K562 (cell line): ENCODE data around the gene TLCD1. TPM values are rescaled to one million over a fixed set of nuclear protein-coding genes. Genes with fewer than 3 reads are reported as not detected.
A peak's percentile ranks its signal among the peaks of the same experiment; 100 is the strongest.

Experiments
- ATF7 ChIP-seq: fragments of 450-650 bp; IDR thresholded peaks from 2 replicates; pipeline ENCODE4 v1.7.1; 2014; ENCODE audit warnings: mild to moderate bottlenecking, moderate library complexity
- BDP1 ChIP-seq: IDR thresholded peaks from 3 replicates; pipeline ENCODE4 v1.6.1; 2011; ENCODE audit not compliant: insufficient read length, insufficient read depth
- BHLHE40 ChIP-seq: IDR thresholded peaks from 2 replicates; pipeline ENCODE4 v1.6.1; 2011; ENCODE audit warnings: low read length, improper control_type of control experiment
- CAMTA2 ChIP-seq: fragments of 250-450 bp; sonication (Bioruptor Pico); conservative IDR thresholded peaks from 2 replicates; pipeline ENCODE4 v1.5.1; 2022
- EP400 ChIP-seq: fragments of 450-650 bp; IDR thresholded peaks from 2 replicates; pipeline ENCODE4 v1.6.1; 2017; ENCODE audit warnings: antibody characterized with exemption, mild to moderate bottlenecking, moderate library complexity
- FOXP1 ChIP-seq: sonication (generic); formaldehyde crosslinking; IDR thresholded peaks from 2 replicates; pipeline ENCODE4 v1.8.0; 2022; ENCODE audit warnings: mild to moderate bottlenecking, missing genetic modification reagents
- JUN ChIP-seq, 2 experiments: sonication (generic) in 1 of 2; formaldehyde crosslinking in 1 of 2; IDR thresholded peaks; 2 replicates each; pipeline versions ENCODE4 v1.6.1 to v1.8.0; 2012 to 2022; ENCODE audit warnings: borderline replicate concordance in 2 of 2, mild to moderate bottlenecking in 2 of 2, improper control_type of control experiment in 1 of 2, low read depth in 1 of 2, low read length in 1 of 2, missing genetic modification reagents in 1 of 2
- MYC ChIP-seq, 2 experiments: fragments of 250-450 bp in 1 of 2; sonication (Bioruptor Pico) in 1 of 2; IDR thresholded peaks; 2 replicates each; pipeline versions ENCODE4 v1.5.1 to v1.6.1; 2012 to 2021; ENCODE audit warnings: low read depth in 2 of 2, borderline replicate concordance in 1 of 2, improper control_type of control experiment in 1 of 2, low read length in 1 of 2, mild to moderate bottlenecking in 1 of 2, moderate library complexity in 1 of 2
- NR2F6 ChIP-seq: fragments of 450-650 bp; formaldehyde crosslinking; IDR thresholded peaks from 2 replicates; pipeline ENCODE4 v1.4.0; 2020; ENCODE audit warnings: mild to moderate bottlenecking
- NR3C1 ChIP-seq: sonication (generic); formaldehyde crosslinking; IDR thresholded peaks from 2 replicates; pipeline ENCODE4 v1.8.1; 2022; ENCODE audit warnings: missing genetic modification reagents
- PHB ChIP-seq: fragments of 250-450 bp; sonication (Bioruptor Pico); IDR thresholded peaks from 2 replicates; pipeline ENCODE4 v1.5.0; 2021
- POLR2A ChIP-seq: fragments of 450-650 bp; conservative IDR thresholded peaks from 2 replicates; pipeline ENCODE4 v1.6.1; 2016
- SIX5 ChIP-seq, 2 experiments: IDR thresholded peaks; 2 replicates each; pipeline ENCODE4 v1.6.1; 2011; ENCODE audit warnings: low read length in 2 of 2, borderline replicate concordance in 1 of 2, low read depth in 1 of 2, mild to moderate bottlenecking in 1 of 2, moderate library complexity in 1 of 2; ENCODE audit not compliant: insufficient read depth in 1 of 2
- ZNF354B ChIP-seq: fragments of 250-450 bp; sonication (Bioruptor Pico); IDR thresholded peaks from 2 replicates; pipeline ENCODE4 v1.4.0; 2020
- ZNF444 ChIP-seq: fragments of 250-450 bp; sonication (Bioruptor Pico); IDR thresholded peaks from 2 replicates; pipeline ENCODE4 v1.4.0; 2020; ENCODE audit warnings: mild to moderate bottlenecking, moderate library complexity
- ZNF76 ChIP-seq: fragments of 250-450 bp; sonication (Bioruptor Pico); IDR thresholded peaks from 2 replicates; pipeline ENCODE4 v1.4.0; 2020; ENCODE audit warnings: mild to moderate bottlenecking, moderate library complexity, borderline replicate concordance
- ZNF77 ChIP-seq: fragments of 250-450 bp; sonication (Bioruptor Pico); IDR thresholded peaks from 2 replicates; pipeline ENCODE4 v1.5.0; 2020
- ZSCAN29 ChIP-seq: fragments of 450-650 bp; IDR thresholded peaks from 2 replicates; pipeline ENCODE4 v1.6.1; 2017
- polyA plus RNA-seq, 8 experiments: library from polyadenylated mRNA; depleted of rRNA in 4 of 8; stranded (reverse) in 5 of 8; unstranded in 3 of 8; fragments of >200 nt; fragmentation: Nextera tagmentation in 2 of 8; fragmentation: Illumina TruSeq in 1 of 8; extraction: Ambion mirVana in 2 of 8; extraction: Trizol in 1 of 8; gene quantifications; 2 replicates each; pipeline versions ENCODE4 v1.2.1 to v1.2.3, GENCODE V29; 2011 to 2014; ENCODE audit warnings: inconsistent platforms in 1 of 8, missing spikeins in 1 of 8
- total RNA-seq, 7 experiments: library from RNA; depleted of rRNA in 6 of 7; stranded (reverse); fragments of >200 nt in 6 of 7; fragmentation: Illumina TruSeq in 2 of 7; extraction: Trizol in 2 of 7; gene quantifications; 2 replicates each; pipeline versions ENCODE4 v1.2.1 to v1.2.3, GENCODE V29; 2011 to 2021; ENCODE audit warnings: low replicate concordance in 1 of 7
- TF ChIP-seq, protein P1 (sequence below): IDR thresholded peaks from 3 replicates; pipeline ENCODE4 v1.6.1; 2011; ENCODE audit warnings: borderline replicate concordance, mild to moderate bottlenecking, moderate library complexity; ENCODE audit not compliant: insufficient read length; ENCODE audit errors: extremely low read depth
- TF ChIP-seq, protein P2 (sequence below): fragments of 450-650 bp; formaldehyde crosslinking; IDR thresholded peaks from 2 replicates; pipeline ENCODE4 v1.4.0; 2020; ENCODE audit warnings: mild to moderate bottlenecking, mixed read lengths
- TF ChIP-seq, protein P3 (sequence below): sonication (generic); formaldehyde crosslinking; IDR thresholded peaks from 2 replicates; pipeline ENCODE4 v1.8.0; 2022; ENCODE audit warnings: missing genetic modification reagents, mild to moderate bottlenecking, moderate library complexity, borderline replicate concordance
- TF ChIP-seq, protein P4 (sequence below): sonication (generic); formaldehyde crosslinking; IDR thresholded peaks from 2 replicates; pipeline ENCODE4 v1.5.0; 2020; ENCODE audit warnings: missing genetic modification reagents

Gene TLCD1
- total and polyA plus RNA-seq, 9 of the 15 experiments (the other 6 are each of a cell fraction or from before 2014, with no cell fraction given), result 6.8 to 37.7 (median 21.7) TPM

DNA sequence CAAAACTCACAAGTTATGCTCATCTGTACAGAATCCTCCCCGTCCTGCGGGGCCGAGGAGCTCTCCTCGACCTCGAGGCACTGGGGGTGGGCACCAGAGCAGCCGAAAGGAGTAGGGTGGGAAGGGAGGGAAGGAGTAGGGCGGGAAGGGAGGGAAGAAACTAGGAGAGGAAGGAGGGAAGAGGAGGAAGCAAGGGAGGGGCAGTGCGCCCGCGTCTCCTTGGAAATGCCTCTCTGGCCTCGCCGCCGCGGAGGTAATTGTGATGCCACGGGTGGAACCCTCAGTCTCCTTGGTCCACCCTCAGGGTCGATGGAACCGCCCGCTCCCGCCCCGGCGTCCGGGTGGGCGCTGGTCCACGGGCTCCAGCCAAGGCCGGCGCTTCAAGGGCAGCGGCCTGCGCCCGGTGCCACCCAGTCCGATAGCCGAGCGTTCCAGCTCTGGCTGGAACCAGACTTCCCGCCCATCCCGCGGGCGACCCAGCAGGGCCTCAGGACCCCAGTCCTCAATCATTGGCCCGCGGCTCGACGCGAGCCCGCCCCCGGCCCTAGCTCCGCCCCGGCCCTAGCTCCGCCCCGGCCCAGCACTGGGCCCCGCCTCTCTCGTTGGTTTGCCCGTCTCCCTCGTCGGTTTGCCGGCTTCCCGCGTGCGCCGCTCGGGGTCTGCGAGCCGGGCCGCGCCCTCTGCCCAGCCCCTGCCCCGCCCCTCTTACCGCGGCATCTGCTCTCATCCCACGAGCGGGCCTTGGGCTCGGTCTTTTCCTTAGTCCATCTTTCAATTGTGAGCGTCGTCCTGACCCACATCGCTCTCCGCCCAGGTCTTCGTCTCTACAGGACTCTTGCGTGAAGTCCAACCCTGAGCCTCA, 14.9 kb downstream of the TLCD1 start (continued):
- TF ChIP-seq POLR2A (peak; percentile 92), ZNF444 (no peak), ZNF77 (CRISPR knock-in tag) (no peak), CAMTA2 (no peak), BHLHE40 (peak; percentile 49; the same call in 1 of the 2 replicates), BDP1 (no peak), ZSCAN29 (no peak), JUN (IDR thresholded peaks at IDR 0.05; ENCODE audit: borderline replicate concordance, low read depth, low read length) (no peak), JUN (CRISPR knock-in tag; IDR thresholded peaks at IDR 0.05; ENCODE audit: borderline replicate concordance) (peak; percentile 71; the same call in 1 of the 2 replicates), ATF7 (peak; percentile 73; the same call in 1 of the 2 replicates), NR3C1 (CRISPR knock-in tag) (no peak), PHB (CRISPR knock-in tag) (no peak), ZNF354B (CRISPR knock-in tag) (no peak), NR2F6 (CRISPR knock-in tag) (0 out of 2 replicates have a peak, but pooled peaks have one; percentile 50), SIX5 (IDR thresholded peaks at IDR 0.05; ENCODE audit: borderline replicate concordance in 1 of 2, insufficient read depth in 1 of 2, low read depth in 1 of 2, low read length in 2 of 2) (no peak), MYC (IDR thresholded peaks at IDR 0.05; ENCODE audit: low read depth, low read length) (peak; percentile 88; the same call in 1 of the 2 replicates), MYC (CRISPR knock-in tag; IDR thresholded peaks at IDR 0.05; ENCODE audit: borderline replicate concordance, low read depth) (no peak), ZNF76 (CRISPR knock-in tag) (no peak), FOXP1 (CRISPR knock-in tag) (peak; percentile 83; the same call in 1 of the 2 replicates), EP400 (peak; percentile 84)
- TF ChIP-seq, protein P1, sequence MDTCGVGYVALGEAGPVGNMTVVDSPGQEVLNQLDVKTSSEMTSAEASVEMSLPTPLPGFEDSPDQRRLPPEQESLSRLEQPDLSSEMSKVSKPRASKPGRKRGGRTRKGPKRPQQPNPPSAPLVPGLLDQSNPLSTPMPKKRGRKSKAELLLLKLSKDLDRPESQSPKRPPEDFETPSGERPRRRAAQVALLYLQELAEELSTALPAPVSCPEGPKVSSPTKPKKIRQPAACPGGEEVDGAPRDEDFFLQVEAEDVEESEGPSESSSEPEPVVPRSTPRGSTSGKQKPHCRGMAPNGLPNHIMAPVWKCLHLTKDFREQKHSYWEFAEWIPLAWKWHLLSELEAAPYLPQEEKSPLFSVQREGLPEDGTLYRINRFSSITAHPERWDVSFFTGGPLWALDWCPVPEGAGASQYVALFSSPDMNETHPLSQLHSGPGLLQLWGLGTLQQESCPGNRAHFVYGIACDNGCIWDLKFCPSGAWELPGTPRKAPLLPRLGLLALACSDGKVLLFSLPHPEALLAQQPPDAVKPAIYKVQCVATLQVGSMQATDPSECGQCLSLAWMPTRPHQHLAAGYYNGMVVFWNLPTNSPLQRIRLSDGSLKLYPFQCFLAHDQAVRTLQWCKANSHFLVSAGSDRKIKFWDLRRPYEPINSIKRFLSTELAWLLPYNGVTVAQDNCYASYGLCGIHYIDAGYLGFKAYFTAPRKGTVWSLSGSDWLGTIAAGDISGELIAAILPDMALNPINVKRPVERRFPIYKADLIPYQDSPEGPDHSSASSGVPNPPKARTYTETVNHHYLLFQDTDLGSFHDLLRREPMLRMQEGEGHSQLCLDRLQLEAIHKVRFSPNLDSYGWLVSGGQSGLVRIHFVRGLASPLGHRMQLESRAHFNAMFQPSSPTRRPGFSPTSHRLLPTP, result no peak
- TF ChIP-seq, protein P2, sequence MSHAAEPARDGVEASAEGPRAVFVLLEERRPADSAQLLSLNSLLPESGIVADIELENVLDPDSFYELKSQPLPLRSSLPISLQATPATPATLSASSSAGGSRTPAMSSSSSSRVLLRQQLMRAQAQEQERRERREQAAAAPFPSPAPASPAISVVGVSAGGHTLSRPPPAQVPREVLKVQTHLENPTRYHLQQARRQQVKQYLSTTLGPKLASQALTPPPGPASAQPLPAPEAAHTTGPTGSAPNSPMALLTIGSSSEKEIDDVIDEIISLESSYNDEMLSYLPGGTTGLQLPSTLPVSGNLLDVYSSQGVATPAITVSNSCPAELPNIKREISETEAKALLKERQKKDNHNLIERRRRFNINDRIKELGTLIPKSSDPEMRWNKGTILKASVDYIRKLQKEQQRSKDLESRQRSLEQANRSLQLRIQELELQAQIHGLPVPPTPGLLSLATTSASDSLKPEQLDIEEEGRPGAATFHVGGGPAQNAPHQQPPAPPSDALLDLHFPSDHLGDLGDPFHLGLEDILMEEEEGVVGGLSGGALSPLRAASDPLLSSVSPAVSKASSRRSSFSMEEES (CRISPR knock-in tag), result no peak
- TF ChIP-seq, protein P3, sequence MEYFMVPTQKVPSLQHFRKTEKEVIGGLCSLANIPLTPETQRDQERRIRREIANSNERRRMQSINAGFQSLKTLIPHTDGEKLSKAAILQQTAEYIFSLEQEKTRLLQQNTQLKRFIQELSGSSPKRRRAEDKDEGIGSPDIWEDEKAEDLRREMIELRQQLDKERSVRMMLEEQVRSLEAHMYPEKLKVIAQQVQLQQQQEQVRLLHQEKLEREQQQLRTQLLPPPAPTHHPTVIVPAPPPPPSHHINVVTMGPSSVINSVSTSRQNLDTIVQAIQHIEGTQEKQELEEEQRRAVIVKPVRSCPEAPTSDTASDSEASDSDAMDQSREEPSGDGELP (CRISPR knock-in tag), result no peak
- TF ChIP-seq, protein P4, sequence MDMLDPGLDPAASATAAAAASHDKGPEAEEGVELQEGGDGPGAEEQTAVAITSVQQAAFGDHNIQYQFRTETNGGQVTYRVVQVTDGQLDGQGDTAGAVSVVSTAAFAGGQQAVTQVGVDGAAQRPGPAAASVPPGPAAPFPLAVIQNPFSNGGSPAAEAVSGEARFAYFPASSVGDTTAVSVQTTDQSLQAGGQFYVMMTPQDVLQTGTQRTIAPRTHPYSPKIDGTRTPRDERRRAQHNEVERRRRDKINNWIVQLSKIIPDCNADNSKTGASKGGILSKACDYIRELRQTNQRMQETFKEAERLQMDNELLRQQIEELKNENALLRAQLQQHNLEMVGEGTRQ (CRISPR knock-in tag), result no peak; the same call in 1 of the 2 replicates
